Measurements from ENCODE around the gene PXMP2. TPM values are rescaled to one million over a fixed set of nuclear protein-coding genes. Genes with fewer than 3 reads are reported as not detected.

PXMP2 gene
- total and polyA plus RNA-seq, 2 of the 8 experiments (the other 6 are each of a cell fraction or from before 2014, with no cell fraction given), result 13.8 to 15.1 TPM

- Histone ChIP-seq H2BK20ac (ENCODE audit: low read length) (no peak overlapping the region), H3K4me2 (ENCODE audit: insufficient read depth in 1 of 2, low read depth in 2 of 2, low read length in 2 of 2) (no peak overlapping the region), H3K4ac (replicated peaks; ENCODE audit: insufficient read length, low read depth, low read length) (no peak overlapping the region), H2BK12ac (ENCODE audit: low read depth, low read length) (no peak overlapping the region), H3K79me2 (ENCODE audit: control insufficient read depth in 1 of 2, insufficient read depth in 2 of 2, low read length in 2 of 2) (no peaks in the 10 kb centered on the region), H3K56ac (replicated peaks; ENCODE audit: insufficient read length, low read depth, low read length) (no peak overlapping the region), H3K9ac (replicated peaks in 1 of 4; ENCODE audit: extremely low read depth in 1 of 4, low read depth in 3 of 4, low read length in 3 of 4) (no peak overlapping the region), H3K36me3 (ENCODE audit: control insufficient read depth in 2 of 4, insufficient read depth in 4 of 4, low read length in 3 of 4) (peaks cover 34 to 65% (median 59%) of the 10 kb centered on the region in 4 experiments), H3K18ac (ENCODE audit: extremely low read depth, low read length) (no peak overlapping the region), H3K23me2 (ENCODE audit: low read depth, low read length) (no peaks in the 10 kb centered on the region), H3K27me3 (replicated peaks in 1 of 4; ENCODE audit: control insufficient read depth in 3 of 4, extremely low read depth in 1 of 4, insufficient read depth in 3 of 4, low read length in 3 of 4) (no peaks in the 10 kb centered on the region), H3K9me3 (ENCODE audit: insufficient read depth in 2 of 2, low read depth in 1 of 2, low read length in 1 of 2) (no peaks in the 10 kb centered on the region), H3K4me1 (replicated peaks in 1 of 4; ENCODE audit: control insufficient read depth in 3 of 4, insufficient read depth in 4 of 4, low read length in 3 of 4) (no peaks in the 10 kb centered on the region), H3K27ac (ENCODE audit: low read depth, low read length) (no peak overlapping the region), H2AFZ (ENCODE audit: low read length) (no peak overlapping the region), H3K14ac (ENCODE audit: insufficient read length) (no peak overlapping the region), H2BK120ac (replicated peaks; ENCODE audit: low read depth, low read length) (no peak overlapping the region), H4K20me1 (replicated peaks in 1 of 2; ENCODE audit: control insufficient read depth in 1 of 2, insufficient read depth in 2 of 2, low read length in 2 of 2) (peaks cover 0 to 14% of the 10 kb centered on the region in 2 experiments), H3K23ac (ENCODE audit: insufficient read length) (no peak overlapping the region), H2AK5ac (ENCODE audit: low read depth, low read length) (no peak overlapping the region), H2BK15ac (ENCODE audit: low read length) (no peak overlapping the region), H2BK5ac (ENCODE audit: low read depth, low read length) (no peak overlapping the region), H3K4me3 (ENCODE audit: extremely low read depth in 1 of 4, insufficient read depth in 2 of 4, low read depth in 3 of 4, low read length in 4 of 4) (no peak overlapping the region), H3K79me1 (ENCODE audit: low read depth, low read length) (no peaks in the 10 kb centered on the region), H4K91ac (replicated peaks; ENCODE audit: insufficient read length, low read length) (no peak overlapping the region), H4K8ac (ENCODE audit: extremely low read depth, insufficient read depth, low read length) (no peak overlapping the region), H4K5ac (ENCODE audit: insufficient read length, low read depth, low read length) (no peak overlapping the region)
- DNase-seq (ENCODE audit: low read depth in 1 of 2, low spot score in 2 of 2), result no peak
- ChIA-PET POLR2A (ENCODE audit: partially characterized antibody) (interaction anchor here (1.0 kb wide), 1 partner anchor 14 kb away, joined by 3 read pairs; no protein-coding TSS in a partner anchor), CTCF (ENCODE audit: partially characterized antibody) (interaction anchor here (8.0 kb wide), 1 partner anchor 11 kb away, joined by 61 read pairs; no protein-coding TSS in a partner anchor)
- FAIRE-seq, result no peak
- WGBS, 2 experiments (ENCODE audit: extremely low coverage in 1 of 2, insufficient coverage in 1 of 2, insufficient read length in 1 of 2, insufficient replicate concordance in 2 of 2, low coverage in 1 of 2, low lambda C conversion rate in 2 of 2, missing lambda C conversion rate in 1 of 2), result 89% methylated on average over 7 of the region's 7 CpGs; no CpG with 5 or more reads in 1 of the 2 experiments
- no peak for TF ChIP-seq CREB1 (IDR thresholded peaks at IDR 0.05)
- TF ChIP-seq SIRT6 (IDR thresholded peaks at IDR 0.05; ENCODE audit: low read length), result no peak
- TF ChIP-seq KDM1A (IDR thresholded peaks at IDR 0.05; ENCODE audit: borderline replicate concordance, low read length), result no peak
Measured at GRCh38 chr12:132646850-132647249, 40.5 kb upstream of the PXMP2 start.
